C4-2B (cell line): ENCODE data around the gene CBX6.

Experiments used
- ZFX ChIP-seq: fragments of 450-650 bp; IDR thresholded peaks from 2 replicates; pipeline ENCODE4 v1.6.1; 2017
- TF ChIP-seq, protein P1 (sequence below): fragments of 450-650 bp; conservative IDR thresholded peaks from 2 replicates; pipeline ENCODE4 v1.5.1; 2017; ENCODE audit warnings: mild to moderate bottlenecking

DNA sequence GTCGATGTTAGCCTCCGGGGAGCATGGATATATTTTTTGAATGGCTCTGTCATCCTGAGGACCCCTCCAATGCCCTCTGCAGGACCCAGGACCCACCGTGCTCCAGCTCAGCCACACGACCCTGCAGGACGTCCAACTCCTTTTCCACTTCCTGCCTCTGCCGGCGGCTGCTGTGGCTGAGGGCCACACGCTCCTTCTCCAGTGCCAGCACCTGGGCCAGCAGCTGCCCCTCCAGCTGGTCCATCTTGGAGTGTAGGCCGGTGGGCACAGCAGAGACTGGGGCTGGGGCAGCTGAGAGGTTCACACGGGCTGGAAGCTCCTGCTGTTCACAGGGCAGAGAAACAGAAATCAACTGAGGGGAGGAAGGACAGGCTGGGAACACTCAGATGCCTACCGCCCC, 43.8 kb downstream of the CBX6 start:
- TF ChIP-seq ZFX = no peak
- TF ChIP-seq, protein P1, sequence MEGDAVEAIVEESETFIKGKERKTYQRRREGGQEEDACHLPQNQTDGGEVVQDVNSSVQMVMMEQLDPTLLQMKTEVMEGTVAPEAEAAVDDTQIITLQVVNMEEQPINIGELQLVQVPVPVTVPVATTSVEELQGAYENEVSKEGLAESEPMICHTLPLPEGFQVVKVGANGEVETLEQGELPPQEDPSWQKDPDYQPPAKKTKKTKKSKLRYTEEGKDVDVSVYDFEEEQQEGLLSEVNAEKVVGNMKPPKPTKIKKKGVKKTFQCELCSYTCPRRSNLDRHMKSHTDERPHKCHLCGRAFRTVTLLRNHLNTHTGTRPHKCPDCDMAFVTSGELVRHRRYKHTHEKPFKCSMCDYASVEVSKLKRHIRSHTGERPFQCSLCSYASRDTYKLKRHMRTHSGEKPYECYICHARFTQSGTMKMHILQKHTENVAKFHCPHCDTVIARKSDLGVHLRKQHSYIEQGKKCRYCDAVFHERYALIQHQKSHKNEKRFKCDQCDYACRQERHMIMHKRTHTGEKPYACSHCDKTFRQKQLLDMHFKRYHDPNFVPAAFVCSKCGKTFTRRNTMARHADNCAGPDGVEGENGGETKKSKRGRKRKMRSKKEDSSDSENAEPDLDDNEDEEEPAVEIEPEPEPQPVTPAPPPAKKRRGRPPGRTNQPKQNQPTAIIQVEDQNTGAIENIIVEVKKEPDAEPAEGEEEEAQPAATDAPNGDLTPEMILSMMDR = no peak
